ENCODE results near the gene MALAT1.
"Not testable (repeated sequence)": the region's sequence is repeated elsewhere in the genome, so short reads cannot be mapped to it uniquely, and the experiment has no call there.

Gene MALAT1

GRCh38 chr11:65505466-65506289 is 6.8 kb downstream of the MALAT1 start:
- peak; percentile 62 to 70 for DNase-seq (ENCODE audit: low read depth in 2 of 2)
- TF ChIP-seq CTCF (IDR thresholded peaks at IDR 0.05; ENCODE audit: low read depth, low read length) = no peak
- peak overlapping the region; percentile 74 to 93 for H3K4me3 ChIP-seq (replicated peaks in 1 of 2; ENCODE audit: low read depth in 2 of 2, low read length in 2 of 2)

- DNase-seq (ENCODE audit: low read depth in 2 of 2) = no peak
- H3K4me3 ChIP-seq (replicated peaks in 1 of 2; ENCODE audit: low read depth in 2 of 2, low read length in 2 of 2) = peak overlapping the region; percentile 74 to 93
- no peak for TF ChIP-seq CTCF (IDR thresholded peaks at IDR 0.05; ENCODE audit: low read depth, low read length)
These were observed 7.5 kb downstream of the MALAT1 start for GRCh38 chr11:65506290-65506771.

GRCh38 chr11:65506772-65507505 is 8.1 kb downstream of the MALAT1 start:
- peak; percentile 96 for DNase-seq (ENCODE audit: low read depth in 2 of 2)
- H3K4me3 ChIP-seq (replicated peaks in 1 of 2; ENCODE audit: low read depth in 2 of 2, low read length in 2 of 2) = peak overlapping the region; percentile 74 to 93
- no peak for TF ChIP-seq CTCF (IDR thresholded peaks at IDR 0.05; ENCODE audit: low read depth, low read length)

GRCh38 chr11:65512311-65512710 is 13.5 kb downstream of the MALAT1 start:
- H3K4me3 ChIP-seq (replicated peaks in 1 of 2; ENCODE audit: low read depth in 2 of 2, low read length in 2 of 2); DNase-seq (ENCODE audit: low read depth in 2 of 2): not testable (repeated sequence)

GRCh38 chr11:65516135-65516968 is 17.5 kb downstream of the MALAT1 start:
- DNase-seq (ENCODE audit: low read depth in 2 of 2) = no peak
- TF ChIP-seq CTCF (IDR thresholded peaks at IDR 0.05; ENCODE audit: low read depth, low read length) = no peak
- no peak overlapping the region for H3K4me3 ChIP-seq (replicated peaks in 1 of 2; ENCODE audit: low read depth in 2 of 2, low read length in 2 of 2)

- not testable (repeated sequence) for H3K4me3 ChIP-seq (replicated peaks in 1 of 2; ENCODE audit: low read depth in 2 of 2, low read length in 2 of 2); DNase-seq (ENCODE audit: low read depth in 2 of 2)
These were observed 20.2 kb downstream of the MALAT1 start for GRCh38 chr11:65518941-65519549.

GRCh38 chr11:65521777-65522521 is 23.1 kb downstream of the MALAT1 start:
- not testable (repeated sequence) for H3K4me3 ChIP-seq (replicated peaks in 1 of 2; ENCODE audit: low read depth in 2 of 2, low read length in 2 of 2)
- peak in 1 of 2 donors; percentile 34 for DNase-seq (ENCODE audit: low read depth in 2 of 2)

GRCh38 chr11:65522718-65523630 is 24.1 kb downstream of the MALAT1 start:
- peak in 1 of 2 donors; percentile 51 for DNase-seq (ENCODE audit: low read depth in 2 of 2)
- not testable (repeated sequence) for H3K4me3 ChIP-seq (replicated peaks in 1 of 2; ENCODE audit: low read depth in 2 of 2, low read length in 2 of 2)

GRCh38 chr11:65523631-65523968 is 24.8 kb downstream of the MALAT1 start:
- H3K4me3 ChIP-seq (replicated peaks in 1 of 2; ENCODE audit: low read depth in 2 of 2, low read length in 2 of 2); DNase-seq (ENCODE audit: low read depth in 2 of 2): not testable (repeated sequence)
